ENCODE measurements around the gene HDAC7. TPM values are rescaled to one million over a fixed set of nuclear protein-coding genes. Genes with fewer than 3 reads are reported as not detected.

The HDAC7 gene
- total and polyA plus RNA-seq, 7 donors = 11.0 to 27.8 (median 22.2) TPM

DNA sequence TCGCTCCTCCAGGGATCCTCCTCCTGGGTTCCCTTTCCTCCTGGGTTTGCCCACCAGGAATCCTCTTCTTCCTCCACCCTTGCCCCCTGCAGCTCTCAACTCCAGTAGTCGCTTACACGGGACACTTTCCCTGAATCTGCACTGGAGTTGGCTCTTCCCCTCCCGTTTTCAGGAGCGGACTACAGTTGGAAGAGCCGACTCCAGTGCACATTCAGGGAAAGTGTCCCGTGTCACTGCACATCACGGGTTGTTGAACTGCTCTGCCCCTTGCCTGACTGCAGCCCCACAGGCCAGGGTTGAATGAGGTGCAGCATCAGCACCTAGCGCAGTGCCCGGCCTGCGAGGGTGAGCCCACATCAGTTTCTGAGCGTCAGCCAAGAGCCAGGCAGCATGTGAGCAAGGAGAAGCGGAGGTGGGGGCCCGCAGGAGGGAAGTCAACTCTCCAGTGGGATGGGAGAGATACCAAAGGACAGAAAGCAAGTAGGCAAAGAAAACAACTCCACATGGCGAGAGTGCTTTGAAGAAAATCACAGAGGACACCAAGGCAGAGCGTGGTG is 74.1 kb downstream of the HDAC7 start:
- Histone ChIP-seq H3K27me3 (ENCODE audit: insufficient read depth in 3 of 3, low read length in 2 of 3) (no peaks in the 10 kb centered on the region), H3K36me3 (ENCODE audit: insufficient read depth in 1 of 2, low read depth in 1 of 2) (no peaks in the 10 kb centered on the region), H3K4me3 (no peak overlapping the region), H3K9me3 (no peaks in the 10 kb centered on the region), H3K4me1 (no peaks in the 10 kb centered on the region), H3K27ac (no peak overlapping the region)
- TF ChIP-seq, protein P1, sequence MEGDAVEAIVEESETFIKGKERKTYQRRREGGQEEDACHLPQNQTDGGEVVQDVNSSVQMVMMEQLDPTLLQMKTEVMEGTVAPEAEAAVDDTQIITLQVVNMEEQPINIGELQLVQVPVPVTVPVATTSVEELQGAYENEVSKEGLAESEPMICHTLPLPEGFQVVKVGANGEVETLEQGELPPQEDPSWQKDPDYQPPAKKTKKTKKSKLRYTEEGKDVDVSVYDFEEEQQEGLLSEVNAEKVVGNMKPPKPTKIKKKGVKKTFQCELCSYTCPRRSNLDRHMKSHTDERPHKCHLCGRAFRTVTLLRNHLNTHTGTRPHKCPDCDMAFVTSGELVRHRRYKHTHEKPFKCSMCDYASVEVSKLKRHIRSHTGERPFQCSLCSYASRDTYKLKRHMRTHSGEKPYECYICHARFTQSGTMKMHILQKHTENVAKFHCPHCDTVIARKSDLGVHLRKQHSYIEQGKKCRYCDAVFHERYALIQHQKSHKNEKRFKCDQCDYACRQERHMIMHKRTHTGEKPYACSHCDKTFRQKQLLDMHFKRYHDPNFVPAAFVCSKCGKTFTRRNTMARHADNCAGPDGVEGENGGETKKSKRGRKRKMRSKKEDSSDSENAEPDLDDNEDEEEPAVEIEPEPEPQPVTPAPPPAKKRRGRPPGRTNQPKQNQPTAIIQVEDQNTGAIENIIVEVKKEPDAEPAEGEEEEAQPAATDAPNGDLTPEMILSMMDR (IDR thresholded peaks at IDR 0.05) = no peak
- ATAC-seq (no peak), DNase-seq (no peak)
- WGBS, 3 donors = 76 to 81% (median 77%) methylated on average over 16 of the region's 16 CpGs
- intact Hi-C loops (cut with DNase I) = no loop called here

DNA sequence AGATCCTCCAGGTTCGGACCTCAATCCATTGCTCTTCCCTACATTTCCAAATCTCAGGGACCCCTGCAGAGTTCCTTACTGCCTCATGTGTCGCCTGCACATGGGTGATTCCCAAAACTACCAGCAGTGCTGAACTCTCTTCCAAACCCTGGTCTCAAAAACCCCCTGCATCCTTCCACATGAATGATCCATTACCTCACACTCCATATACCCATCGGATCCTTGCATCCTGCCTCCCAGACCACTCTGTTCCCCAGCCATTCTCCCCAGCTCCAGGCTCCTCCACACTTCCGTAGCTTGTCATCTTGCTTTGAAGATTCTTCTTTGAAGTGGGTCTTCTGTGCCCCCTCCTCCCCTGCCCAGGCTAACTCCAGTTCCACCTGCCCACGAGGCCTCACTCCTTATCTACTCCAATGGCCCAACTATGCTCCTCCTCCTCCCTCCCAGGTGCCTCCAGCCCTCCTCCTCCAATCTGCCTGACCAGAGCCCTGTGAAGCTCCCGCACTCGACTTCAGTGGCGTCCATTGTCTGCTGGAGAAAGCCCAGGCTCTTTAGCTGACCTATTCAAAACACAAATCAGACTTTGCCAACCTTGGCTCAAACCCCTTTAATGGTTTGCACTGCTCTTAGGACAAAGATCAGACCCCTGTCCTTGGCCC is 74.8 kb downstream of the HDAC7 start:
- no peaks in the 10 kb centered on the region for H3K9me3 ChIP-seq
- no peak for DNase-seq
- ATAC-seq = no peak
- H3K27me3 ChIP-seq (ENCODE audit: insufficient read depth in 3 of 3, low read length in 2 of 3) = no peaks in the 10 kb centered on the region
- H3K4me1 ChIP-seq = no peaks in the 10 kb centered on the region
- H3K27ac ChIP-seq = no peak overlapping the region
- WGBS, 3 donors = 81 to 84% (median 82%) methylated on average over 8 of the region's 8 CpGs
- no peak overlapping the region for H3K4me3 ChIP-seq
- no peaks in the 10 kb centered on the region for H3K36me3 ChIP-seq (ENCODE audit: insufficient read depth in 1 of 2, low read depth in 1 of 2)
- intact Hi-C loops (cut with DNase I) = no loop called here
- TF ChIP-seq, protein P1 (IDR thresholded peaks at IDR 0.05) = no peak

DNA sequence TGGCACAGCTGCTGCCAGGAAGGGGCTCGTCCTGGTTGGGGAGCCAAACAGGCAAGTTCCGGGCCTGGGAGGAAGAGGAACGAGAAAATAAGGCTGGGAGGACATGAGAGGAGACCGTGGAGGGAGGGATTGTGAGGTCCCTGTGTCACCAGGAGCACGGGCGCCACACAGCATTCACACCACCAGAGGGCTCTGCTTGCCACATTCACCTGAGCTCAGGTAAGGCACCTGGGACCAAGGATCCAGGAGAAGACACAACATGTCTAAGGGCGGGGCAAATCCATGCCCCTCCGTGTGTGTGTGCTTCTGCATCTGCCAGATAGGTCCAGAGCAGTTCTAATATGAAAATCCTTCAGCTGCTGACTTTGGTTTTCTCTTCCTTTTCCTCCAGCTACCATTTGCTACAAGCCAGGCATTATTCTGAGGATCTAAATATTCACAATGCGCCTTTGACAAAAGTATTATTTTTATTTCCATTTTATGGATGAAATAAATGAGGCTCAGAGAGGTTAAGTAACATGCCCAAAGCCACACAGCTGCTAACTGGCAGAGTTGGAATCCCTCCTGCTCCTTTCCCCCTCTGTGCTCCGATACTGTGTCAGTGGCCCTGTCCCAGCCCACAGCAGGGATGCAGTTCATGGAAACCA is 75.6 kb downstream of the HDAC7 start:
- H3K27ac ChIP-seq = no peak overlapping the region
- intact Hi-C loops (cut with DNase I) = no loop called here
- WGBS, 3 donors = 52 to 57% (median 54%) methylated on average over 10 of the region's 10 CpGs
- no peaks in the 10 kb centered on the region for H3K4me1 ChIP-seq
- H3K36me3 ChIP-seq (ENCODE audit: insufficient read depth in 1 of 2, low read depth in 1 of 2) = no peaks in the 10 kb centered on the region
- no peaks in the 10 kb centered on the region for H3K27me3 ChIP-seq (ENCODE audit: insufficient read depth in 3 of 3, low read length in 2 of 3)
- TF ChIP-seq, protein P1 (IDR thresholded peaks at IDR 0.05) = peak; percentile 43
- DNase-seq (no peak), ATAC-seq (peak in 2 of 4 donors; percentile 40 to 46)
- H3K9me3 ChIP-seq = no peaks in the 10 kb centered on the region
- no peak overlapping the region for H3K4me3 ChIP-seq

DNA sequence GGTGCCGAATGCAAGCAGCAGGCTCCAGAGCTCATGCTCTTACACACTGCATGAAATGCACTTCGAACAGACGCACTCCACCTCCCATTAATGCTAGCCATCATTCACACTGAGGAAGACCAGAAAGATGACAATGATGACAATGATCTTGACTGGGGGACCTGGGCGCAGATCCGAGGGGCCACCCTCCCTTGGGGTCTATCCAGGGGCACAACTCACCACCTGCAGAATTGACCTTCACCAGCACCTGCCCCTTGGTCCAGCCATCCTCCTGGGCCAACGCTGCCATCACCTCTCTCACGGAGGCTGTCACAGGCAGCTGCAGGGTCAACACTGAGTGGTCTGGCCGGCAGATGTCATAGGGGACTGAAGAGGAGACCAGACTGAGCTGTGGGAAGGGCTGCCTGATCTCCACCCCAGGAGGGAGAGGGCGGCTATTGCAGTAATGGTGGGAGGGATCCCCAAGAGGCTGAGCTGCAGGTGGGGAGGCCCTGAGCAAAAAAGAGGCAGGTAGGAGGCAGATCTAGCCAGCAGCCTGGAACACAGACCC is 76.3 kb downstream of the HDAC7 start:
- intact Hi-C loops (cut with DNase I) = loop anchor here in 1 of 2 donors (2.0 kb wide), 2 partner anchors 15 to 23 kb away; partner anchors contain the start of gene RAPGEF3
- DNase-seq (no peak), ATAC-seq (no peak)
- Histone ChIP-seq H3K27me3 (ENCODE audit: insufficient read depth in 3 of 3, low read length in 2 of 3) (no peaks in the 10 kb centered on the region), H3K4me1 (no peaks in the 10 kb centered on the region), H3K36me3 (ENCODE audit: insufficient read depth in 1 of 2, low read depth in 1 of 2) (no peaks in the 10 kb centered on the region), H3K4me3 (no peak overlapping the region), H3K27ac (no peak overlapping the region), H3K9me3 (no peaks in the 10 kb centered on the region)
- TF ChIP-seq, protein P1 (IDR thresholded peaks at IDR 0.05) = no peak
- 71 to 74% (median 71%) methylated on average over 9 of the region's 9 CpGs for WGBS, 3 donors
